ENCODE data around the gene RTN4RL1.
"Not testable (repeated sequence)": the region's sequence is repeated elsewhere in the genome, so short reads cannot be mapped to it uniquely, and the experiment has no call there.

The RTN4RL1 gene

DNA sequence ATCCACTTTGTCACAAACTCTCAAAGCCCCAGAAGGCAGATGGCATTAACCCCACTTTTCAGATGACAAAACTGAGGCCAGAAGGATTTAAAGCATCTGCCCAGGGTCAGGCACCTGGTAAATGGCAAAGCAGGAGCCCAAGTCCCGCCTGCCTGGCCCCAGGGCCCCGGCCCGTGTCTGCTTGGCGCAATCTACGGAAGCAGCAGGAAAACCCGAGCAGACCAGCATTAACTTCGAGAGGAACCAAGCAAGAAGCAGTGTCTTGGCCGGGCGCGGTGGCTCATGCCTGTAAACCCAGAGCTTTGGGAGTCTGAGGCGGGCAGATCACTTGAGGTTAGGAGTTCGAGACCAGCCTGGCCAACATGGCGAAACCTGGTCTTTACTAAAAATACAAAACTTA lies 21.6 kb downstream of the RTN4RL1 start:
- no peak for DNase-seq (ENCODE audit: low spot score)

GRCh38 chr17:2002767-2003329 lies 22.3 kb downstream of the RTN4RL1 start:
- no peak for DNase-seq (ENCODE audit: low spot score)

- peak; percentile 82 for DNase-seq (ENCODE audit: low spot score)
Measured at GRCh38 chr17:1999557-2000251, 25.4 kb downstream of the RTN4RL1 start.

- DNase-seq (ENCODE audit: low spot score): peak; percentile 87
Measured at GRCh38 chr17:1997927-1998742, 27.0 kb downstream of the RTN4RL1 start.

- no peak for DNase-seq (ENCODE audit: low spot score)
Measured at GRCh38 chr17:1997289-1997926, 27.7 kb downstream of the RTN4RL1 start.

GRCh38 chr17:1996800-1997288 lies 28.3 kb downstream of the RTN4RL1 start:
- DNase-seq (ENCODE audit: low spot score): no peak

GRCh38 chr17:1995907-1996799 lies 29.0 kb downstream of the RTN4RL1 start:
- DNase-seq (ENCODE audit: low spot score): no peak

DNA sequence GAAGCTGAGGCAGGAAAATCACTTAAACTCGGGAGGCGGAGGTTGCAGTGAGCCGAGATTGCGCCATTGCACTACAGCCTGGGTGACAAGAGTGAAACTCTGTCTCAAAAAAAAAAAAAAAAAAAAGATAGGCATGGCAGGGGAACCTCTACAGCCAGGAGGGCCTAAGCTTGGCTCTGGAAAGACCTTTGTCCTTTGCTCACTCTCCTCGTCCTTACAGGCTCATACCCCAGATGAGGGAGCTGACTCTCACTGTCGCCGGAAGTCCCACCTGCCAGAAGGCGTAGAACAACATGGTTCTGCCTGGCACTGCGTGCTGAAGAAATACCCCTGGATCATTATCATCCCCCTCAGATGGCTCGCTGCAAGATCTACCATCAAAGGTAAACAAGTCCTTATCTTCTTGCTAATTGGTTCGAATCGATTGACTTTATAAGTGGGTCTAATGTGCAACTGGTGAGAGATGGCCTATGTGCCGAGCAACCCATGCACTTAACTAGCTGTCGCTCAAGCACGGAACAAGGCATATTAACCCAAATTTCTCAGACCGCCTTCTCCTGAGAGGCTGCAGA lies 29.7 kb downstream of the RTN4RL1 start:
- DNase-seq (ENCODE audit: low spot score): no peak

DNA sequence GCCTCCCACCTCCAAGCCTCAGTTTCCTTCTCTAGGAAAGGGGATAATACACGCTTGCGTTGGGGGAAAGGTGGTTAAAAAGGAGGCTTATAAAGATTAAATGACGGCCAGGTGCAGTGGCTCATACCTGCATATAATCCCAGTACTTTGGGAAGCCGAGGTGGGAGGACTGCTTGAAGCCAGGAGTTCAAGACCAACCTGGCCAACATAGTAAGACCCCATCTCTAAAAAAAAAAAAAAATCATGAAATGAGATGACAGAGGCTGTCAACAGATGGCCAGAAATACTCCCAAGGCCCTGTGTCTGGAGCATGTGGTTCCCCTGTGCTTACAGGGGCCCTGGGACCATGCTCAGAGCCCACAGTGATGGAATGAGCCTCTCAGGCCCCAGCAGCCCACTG lies 30.4 kb downstream of the RTN4RL1 start:
- no peak for DNase-seq (ENCODE audit: low spot score)

DNA sequence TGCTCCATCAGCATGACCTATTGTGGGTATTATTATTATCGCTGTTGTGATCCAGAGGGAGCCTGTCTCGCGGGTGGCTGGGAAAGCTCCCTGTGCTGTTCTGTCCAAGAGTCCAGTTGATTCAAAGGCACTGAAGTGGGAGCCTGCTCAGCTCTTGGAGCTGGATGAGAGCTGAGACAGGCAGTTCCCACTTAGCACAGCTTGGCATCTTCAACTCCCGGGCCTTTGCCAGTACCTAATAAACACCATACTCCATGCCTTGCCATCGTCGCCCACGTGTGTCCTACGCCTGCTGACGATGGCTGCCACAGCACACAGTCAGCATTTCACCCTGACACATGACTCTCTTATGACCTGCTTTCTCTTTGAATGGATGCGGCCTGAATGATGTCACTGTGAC lies 32.6 kb downstream of the RTN4RL1 start:
- no peak for DNase-seq (ENCODE audit: low spot score)

GRCh38 chr17:1989135-1989534 lies 36.0 kb downstream of the RTN4RL1 start:
- no peak for DNase-seq (ENCODE audit: low spot score)

GRCh38 chr17:1986783-1987451 lies 38.2 kb downstream of the RTN4RL1 start:
- no peak for DNase-seq (ENCODE audit: low spot score)

DNA sequence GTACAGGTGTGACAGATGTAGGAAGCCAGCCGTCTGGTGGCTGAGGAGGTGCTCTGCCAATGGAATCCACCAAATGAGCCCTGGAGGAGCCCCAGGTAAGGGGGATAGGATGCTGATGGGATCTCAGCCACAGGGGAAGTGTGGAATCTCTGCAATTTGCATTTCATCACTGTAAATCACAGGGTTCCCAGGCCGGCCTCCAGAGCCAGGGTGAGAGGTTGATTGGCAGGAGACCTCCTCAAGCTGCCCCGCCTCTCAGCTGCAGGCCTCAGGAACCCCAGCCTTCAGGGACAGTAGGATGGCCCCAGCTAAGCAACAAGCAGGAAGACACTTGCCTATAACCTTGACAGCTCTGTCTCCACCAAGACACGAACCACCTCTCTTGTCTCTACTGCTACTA lies 39.4 kb downstream of the RTN4RL1 start:
- no peak for DNase-seq (ENCODE audit: low spot score)

DNA sequence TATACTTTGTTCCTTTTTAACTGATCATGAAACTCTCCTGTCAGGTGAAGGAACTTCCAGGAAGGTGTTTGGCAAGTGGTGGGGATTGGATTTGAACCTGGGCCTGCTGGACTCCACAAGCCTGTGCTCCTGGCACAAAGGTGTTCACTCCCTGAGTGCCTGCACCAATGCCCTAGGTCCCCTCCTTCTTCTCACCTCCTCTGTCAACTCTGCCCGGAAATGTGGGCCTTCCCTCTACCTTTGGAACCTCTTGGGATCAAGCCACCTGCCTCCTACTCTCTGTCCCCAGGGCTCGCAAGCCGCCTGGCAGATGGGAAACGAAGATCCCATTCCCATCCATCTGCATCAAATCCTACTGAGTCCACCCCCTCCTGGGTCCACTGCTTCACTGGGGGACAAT lies 40.0 kb downstream of the RTN4RL1 start:
- no peak for DNase-seq (ENCODE audit: low spot score)

DNA sequence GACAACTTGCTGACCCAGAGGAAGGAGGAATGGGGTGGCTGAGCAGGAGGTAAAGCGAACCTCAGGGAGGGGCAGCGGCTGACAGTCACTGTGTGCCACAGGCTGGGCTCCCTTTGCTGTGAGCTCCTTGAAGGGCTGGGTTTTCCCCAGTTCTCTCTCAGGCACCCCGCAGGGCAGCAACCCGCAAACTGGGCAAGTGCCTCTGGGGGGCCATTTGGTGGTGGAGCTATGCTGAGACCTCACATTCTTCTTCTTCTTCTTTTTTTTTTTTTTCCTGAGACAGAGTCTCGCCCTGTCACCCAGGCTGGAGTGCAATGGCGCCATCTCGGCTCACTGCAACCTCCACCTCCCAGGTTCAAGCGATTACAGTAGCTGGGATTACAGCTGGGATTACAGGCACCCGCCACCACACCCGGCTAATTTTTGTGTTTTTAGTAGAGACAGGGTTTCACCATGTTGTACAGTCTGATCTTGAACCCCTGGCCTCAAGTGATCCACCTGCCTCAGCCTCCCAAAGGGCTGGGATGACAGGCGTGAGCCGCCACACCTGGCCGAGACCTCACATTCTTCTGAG lies 42.3 kb downstream of the RTN4RL1 start:
- not testable (repeated sequence) for DNase-seq (ENCODE audit: low spot score)

DNA sequence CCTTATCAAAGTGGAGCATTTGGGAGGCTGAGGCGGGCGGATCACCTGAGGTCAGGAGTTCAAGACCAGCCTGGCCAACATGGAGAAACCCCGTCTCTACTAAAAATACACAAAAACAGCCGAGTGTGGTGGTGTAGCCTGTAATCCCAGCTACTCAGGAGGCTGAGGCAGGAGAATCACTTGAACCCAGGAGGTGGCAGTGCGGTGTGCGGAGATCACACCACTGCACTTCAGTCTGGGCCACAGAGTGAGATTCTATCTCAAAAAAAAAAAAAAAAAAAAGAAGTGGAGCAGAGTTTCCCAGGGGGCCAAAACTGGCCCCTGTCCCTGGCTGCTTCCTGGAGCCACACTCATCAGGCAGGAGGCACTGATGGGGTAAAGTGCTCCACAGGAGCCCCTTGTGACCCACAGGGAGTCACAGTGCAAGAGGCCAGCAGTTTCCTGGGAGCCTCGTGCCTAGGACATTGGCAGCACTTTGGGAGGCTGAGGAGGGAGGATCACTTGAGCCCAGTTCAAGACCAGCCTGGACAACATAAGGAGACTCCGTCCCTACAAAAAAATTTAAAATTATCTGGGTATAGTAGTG lies 44.4 kb downstream of the RTN4RL1 start:
- no peak for DNase-seq (ENCODE audit: low spot score)

DNA sequence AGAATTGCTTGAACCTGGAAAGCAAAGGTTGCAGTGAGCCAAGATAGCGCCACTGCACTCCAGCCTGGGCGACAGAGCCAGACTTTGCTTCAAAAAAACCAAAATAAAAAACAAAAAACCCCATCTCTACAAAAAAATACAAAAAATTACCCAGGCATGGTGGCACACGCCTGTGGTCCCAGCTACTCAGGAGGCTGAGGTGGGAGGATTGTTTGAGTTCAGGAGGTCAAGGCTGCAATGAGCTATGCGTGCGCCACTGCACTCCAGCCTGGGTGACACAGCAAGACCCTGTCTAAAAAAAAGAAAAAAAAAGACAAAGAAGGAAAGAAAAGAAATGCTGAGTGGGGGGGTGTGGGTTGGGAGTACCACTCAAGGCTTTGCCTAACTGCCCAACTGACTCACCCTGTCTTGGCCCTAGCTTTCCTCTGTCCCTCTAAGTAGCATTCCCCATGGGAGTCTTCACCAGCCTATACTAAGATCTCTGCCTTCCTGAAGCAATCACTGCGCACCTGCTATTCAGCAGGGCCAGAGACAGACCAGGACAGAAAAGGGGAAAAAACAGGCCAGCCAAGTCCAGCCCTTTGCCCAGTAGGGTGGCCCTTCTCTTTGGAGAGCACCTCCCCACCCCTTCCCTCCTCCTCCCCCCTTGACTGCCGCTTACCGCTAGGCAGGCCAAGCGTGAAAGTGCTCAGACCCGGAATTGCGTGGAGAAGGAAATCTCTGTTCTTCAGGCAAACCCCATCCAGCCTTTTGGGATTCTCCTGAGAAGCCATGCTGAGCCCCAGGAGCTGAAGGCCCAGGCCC lies 45.8 kb downstream of the RTN4RL1 start:
- DNase-seq (ENCODE audit: low spot score): no peak

- DNase-seq (ENCODE audit: low spot score): no peak
Measured at GRCh38 chr17:1978396-1978949, 46.7 kb downstream of the RTN4RL1 start.

All from ecto neural progenitor cell (in vitro differentiated cells).